ENCODE data around the gene CNIH1. TPM values are rescaled to one million over a fixed set of nuclear protein-coding genes. Genes with fewer than 3 reads are reported as not detected.

CNIH1 gene
- total and polyA plus RNA-seq, 7 donors: 97.6 to 261 (median 147) TPM

GRCh38 chr14:54399560-54399959, 41.6 kb downstream of the CNIH1 start:
- Histone ChIP-seq H3K4me1 (peaks cover 0 to 15% (median 7%) of the 10 kb centered on the region in 4 donors), H3K27ac (no peak overlapping the region), H3K36me3 (no peaks in the 10 kb centered on the region), H3K9me3 (no peaks in the 10 kb centered on the region), H3K4me3 (no peak overlapping the region), H3K27me3 (no peaks in the 10 kb centered on the region)
- 87 to 91% methylated on average over 2 of the region's 2 CpGs for WGBS, 2 donors
- DNase-seq: no peak
- intact Hi-C loops (cut with DNase I): loop anchor here (5.0 kb wide), 1 partner anchor 43 kb away; the partner anchor contains the start of gene CNIH1
- no peak for TF ChIP-seq CTCF (IDR thresholded peaks at IDR 0.05)
- TF ChIP-seq POLR2AphosphoS5 (IDR thresholded peaks at IDR 0.05): no peak
- TF ChIP-seq EP300 (IDR thresholded peaks at IDR 0.05): no peak
- TF ChIP-seq POLR2A (IDR thresholded peaks at IDR 0.05): no peak

GRCh38 chr14:54396493-54397335, 44.5 kb downstream of the CNIH1 start, which contains the start of gene CDKN3:
CDKN3 (plus strand) TSS chr14:54397007; CDS start chr14:54397069, 62 bp downstream.
- Histone ChIP-seq H3K36me3 (no peaks in the 10 kb centered on the region), H3K27me3 (no peaks in the 10 kb centered on the region), H3K27ac (peak within 1 kb of the TSS in 3 of 4 donors; percentile 20 to 65 (median 54)), H3K4me1 (peaks cover 0 to 15% (median 7%) of the 10 kb centered on the region in 4 donors), H3K4me3 (peak within 1 kb of the TSS; percentile 43 to 84 (median 68)), H3K9me3 (no peaks in the 10 kb centered on the region)
- WGBS, 2 donors: 1% methylated on average over 76 of the region's 76 CpGs
- TF ChIP-seq POLR2AphosphoS5 (IDR thresholded peaks at IDR 0.05) (peak; percentile 58 to 92 (median 66)), EP300 (IDR thresholded peaks at IDR 0.05) (no peak), CTCF (IDR thresholded peaks at IDR 0.05) (peak in 3 of 4 experiments; percentile 29 to 47 (median 42)), POLR2A (IDR thresholded peaks at IDR 0.05) (peak; percentile 21 to 60)
- peak; percentile 99 for DNase-seq
- intact Hi-C loops (cut with DNase I): loop anchor here (5.0 kb wide), 1 partner anchor 46 kb away; the partner anchor contains the start of gene CNIH1

- 44 to 71% methylated on average over 9 of the region's 9 CpGs for WGBS, 2 donors
- peak overlapping the region in 2 of 4 donors; percentile 52 to 54 for H3K27ac ChIP-seq
- TF ChIP-seq EP300 (IDR thresholded peaks at IDR 0.05) (no peak), POLR2A (IDR thresholded peaks at IDR 0.05) (no peak), POLR2AphosphoS5 (IDR thresholded peaks at IDR 0.05) (no peak), CTCF (IDR thresholded peaks at IDR 0.05) (no peak)
These were observed 45.0 kb downstream of the CNIH1 start for GRCh38 chr14:54396183-54396492.

GRCh38 chr14:54395716-54396115, 45.5 kb downstream of the CNIH1 start:
- WGBS, 2 donors: 96 to 99% methylated on average over 2 of the region's 2 CpGs
- intact Hi-C loops (cut with DNase I): loop anchor here (5.0 kb wide), 1 partner anchor 47 kb away; the partner anchor contains the start of gene CNIH1

More at GRCh38 chr14:54396183-54396492, 45.0 kb downstream of the CNIH1 start:
- Histone ChIP-seq H3K4me3 (peak overlapping the region; percentile 43 to 84 (median 68)), H3K36me3 (no peaks in the 10 kb centered on the region), H3K9me3 (no peaks in the 10 kb centered on the region), H3K27me3 (no peaks in the 10 kb centered on the region), H3K4me1 (peaks cover 0 to 15% (median 7%) of the 10 kb centered on the region in 4 donors)
- no peak for DNase-seq
- intact Hi-C loops (cut with DNase I): loop anchor here (5.0 kb wide), 1 partner anchor 46 kb away; the partner anchor contains the start of gene CNIH1

More at GRCh38 chr14:54395716-54396115, 45.5 kb downstream of the CNIH1 start:
- no peaks in the 10 kb centered on the region for H3K36me3 ChIP-seq
- H3K4me3 ChIP-seq: no peak overlapping the region
- no peak overlapping the region for H3K27ac ChIP-seq
- H3K27me3 ChIP-seq: no peaks in the 10 kb centered on the region
- H3K4me1 ChIP-seq: peaks cover 0 to 15% (median 7%) of the 10 kb centered on the region in 4 donors
- TF ChIP-seq POLR2A (IDR thresholded peaks at IDR 0.05) (no peak), CTCF (IDR thresholded peaks at IDR 0.05) (no peak), POLR2AphosphoS5 (IDR thresholded peaks at IDR 0.05) (no peak), EP300 (IDR thresholded peaks at IDR 0.05) (no peak)
- H3K9me3 ChIP-seq: no peaks in the 10 kb centered on the region
- no peak for DNase-seq

Data from sigmoid colon (tissue), 7 donors.